IMR-90 (cell line): Measurements from ENCODE around the gene HASPIN. TPM values are rescaled to one million over a fixed set of nuclear protein-coding genes. Genes with fewer than 3 reads are reported as not detected.

Experiments
- ATAC-seq: fragments of 200-7000 bp; cut with Tn5 transposase; 2 replicates; pipeline ENCODE4 v1.9.1; 2020; ENCODE audit warnings: low read depth, mild to moderate bottlenecking, moderate library complexity
- BruUV-seq: library from RNA; stranded (reverse); fragments of 400-500 nt; replicated peaks from 2 replicates; lab custom pipeline; 2021; lab: Mats Ljungman, UMichigan
- CTCF ChIA-PET: fragments of 300-600 bp; formaldehyde crosslinking; extraction: SDS; loops from one replicate; lab custom pipeline; 2021; ENCODE audit warnings: antibody characterized with exemption; lab: Yijun Ruan, JAX
- POLR2A ChIA-PET: fragments of 300-600 bp; sonication (Branson Sonifier 250); formaldehyde crosslinking; loops from one replicate; lab custom pipeline; 2022; ENCODE audit warnings: antibody characterized with exemption; ENCODE audit not compliant: unreplicated experiment; lab: Charles Lee
- DNase-seq: peaks from one replicate; pipeline ENCODE4 v3.0.0; 2013
- H2AFZ ChIP-seq: replicated peaks from 2 replicates; pipeline ENCODE3; 2013; ENCODE audit warnings: low read length, mild to moderate bottlenecking; ENCODE audit not compliant: poor library complexity
- H2AK5ac ChIP-seq: 2 replicates; pipeline ENCODE4 v1.6.1; 2013; ENCODE audit warnings: low read depth, low read length, inconsistent platforms
- H2AK9ac ChIP-seq: replicated peaks from 2 replicates; pipeline ENCODE3; 2013; ENCODE audit warnings: mild to moderate bottlenecking, low read depth, low read length, moderate library complexity; ENCODE audit not compliant: poor library complexity
- H2BK120ac ChIP-seq: 2 replicates; pipeline ENCODE4 v1.6.1; 2013; ENCODE audit warnings: low read depth, low read length, inconsistent platforms
- H2BK15ac ChIP-seq: 3 replicates; pipeline ENCODE4 v1.6.1; 2013; ENCODE audit warnings: low read depth, low read length, inconsistent platforms
- H2BK20ac ChIP-seq: 2 replicates; pipeline ENCODE4 v1.6.1; 2013; ENCODE audit warnings: low read depth, mild to moderate bottlenecking, inconsistent platforms, low read length, moderate library complexity
- H2BK5ac ChIP-seq: 2 replicates; pipeline ENCODE4 v1.6.1; 2013; ENCODE audit warnings: mild to moderate bottlenecking, low read depth, low read length, inconsistent platforms; ENCODE audit not compliant: poor library complexity, severe bottlenecking
- H3K14ac ChIP-seq: replicated peaks from 2 replicates; pipeline ENCODE4 v1.6.1; 2013; ENCODE audit warnings: low read depth, low read length, inconsistent platforms
- H3K18ac ChIP-seq: 2 replicates; pipeline ENCODE4 v1.6.1; 2013; ENCODE audit warnings: low read depth, low read length, control low read depth
- H3K23ac ChIP-seq: 2 replicates; pipeline ENCODE4 v1.6.1; 2013; ENCODE audit warnings: low read depth, low read length, inconsistent platforms
- H3K27ac ChIP-seq: 2 replicates; pipeline ENCODE4 v1.5.1; 2013; ENCODE audit warnings: mild to moderate bottlenecking, control low read depth, low read length; ENCODE audit not compliant: insufficient read depth
- H3K27me3 ChIP-seq: 2 replicates; pipeline ENCODE4 v1.6.1; 2013; ENCODE audit warnings: low read length; ENCODE audit not compliant: control insufficient read depth, insufficient read depth
- H3K36me3 ChIP-seq: 2 replicates; pipeline ENCODE4 v1.6.1; 2013; ENCODE audit warnings: low read length, mixed read lengths; ENCODE audit not compliant: control insufficient read depth, insufficient read depth
- H3K4ac ChIP-seq: 2 replicates; pipeline ENCODE4 v1.6.1; 2013; ENCODE audit warnings: low read depth, low read length, inconsistent platforms
- H3K4me1 ChIP-seq: 2 replicates; pipeline ENCODE4 v1.6.1; 2013; ENCODE audit warnings: low read length, mixed read lengths; ENCODE audit not compliant: control insufficient read depth, insufficient read depth
- H3K4me2 ChIP-seq: 2 replicates; pipeline ENCODE4 v1.6.1; 2013; ENCODE audit warnings: low read depth, mild to moderate bottlenecking, control low read depth, low read length, moderate library complexity
- H3K4me3 ChIP-seq: 2 replicates; pipeline ENCODE4 v1.5.1; 2013; ENCODE audit warnings: low read depth, mild to moderate bottlenecking, control low read depth, low read length, moderate library complexity; ENCODE audit not compliant: insufficient read depth
- H3K56ac ChIP-seq: 2 replicates; pipeline ENCODE4 v1.6.1; 2013; ENCODE audit warnings: low read length, inconsistent platforms; ENCODE audit not compliant: insufficient read depth; ENCODE audit errors: extremely low read depth
- H3K79me1 ChIP-seq, 2 experiments: 2 replicates each; pipeline ENCODE4 v1.6.1; 2013; ENCODE audit warnings: low read length in 2 of 2, inconsistent platforms in 1 of 2, low read depth in 1 of 2
- H3K9ac ChIP-seq: 2 replicates; pipeline ENCODE4 v1.6.1; 2013; ENCODE audit warnings: low read depth, low read length, control low read depth
- H3K9me1 ChIP-seq: 2 replicates; pipeline ENCODE4 v1.6.1; 2013; ENCODE audit warnings: low read length, inconsistent platforms; ENCODE audit not compliant: insufficient read depth
- H3K9me3 ChIP-seq: 2 replicates; pipeline ENCODE4 v1.6.1; 2013; ENCODE audit warnings: low read length; ENCODE audit not compliant: control insufficient read depth, insufficient read depth
- H4K20me1 ChIP-seq: 2 replicates; pipeline ENCODE4 v1.6.1; 2013; ENCODE audit warnings: low read length, inconsistent platforms; ENCODE audit not compliant: insufficient read depth
- H4K5ac ChIP-seq: 2 replicates; pipeline ENCODE4 v1.6.1; 2013; ENCODE audit warnings: mild to moderate bottlenecking, low read depth, low read length, control low read depth
- H4K8ac ChIP-seq, 2 experiments: 2 replicates each; pipeline ENCODE4 v1.6.1; 2013; ENCODE audit warnings: low read depth in 2 of 2, low read length in 2 of 2, control low read depth in 1 of 2, inconsistent platforms in 1 of 2
- H4K91ac ChIP-seq: 2 replicates; pipeline ENCODE4 v1.6.1; 2013; ENCODE audit warnings: low read depth, low read length, inconsistent platforms; ENCODE audit not compliant: insufficient read depth
- BHLHE40 ChIP-seq: fragments of 150-350 bp; IDR thresholded peaks from 2 replicates; pipeline ENCODE4 v1.6.1; 2016; ENCODE audit warnings: mild to moderate bottlenecking, low read depth, low read length
- CEBPB ChIP-seq: IDR thresholded peaks from 2 replicates; pipeline ENCODE4 v1.6.1; 2012; ENCODE audit warnings: low read depth, low read length, improper control_type of control experiment
- NFE2L2 ChIP-seq: fragments of 150-350 bp; IDR thresholded peaks from 2 replicates; pipeline ENCODE4 v1.6.1; 2016; ENCODE audit warnings: low read depth, mild to moderate bottlenecking, low read length
- RAD21 ChIP-seq: IDR thresholded peaks from 2 replicates; pipeline ENCODE4 v1.6.1; 2012; ENCODE audit warnings: low read length, improper control_type of control experiment
- RCOR1 ChIP-seq: IDR thresholded peaks from 2 replicates; pipeline ENCODE4 v1.6.1; 2012; ENCODE audit warnings: mild to moderate bottlenecking, low read length, improper control_type of control experiment; ENCODE audit not compliant: insufficient replicate concordance
- WGBS, 2 experiments: methylation state at CpG; one replicate each; pipeline versions ENCODE4 v1.1.5 to v1.1.7; 2013; ENCODE audit warnings: missing lambda C conversion rate in 2 of 2; ENCODE audit not compliant: insufficient read length in 1 of 2; ENCODE audit errors: extremely low coverage in 2 of 2; 5-methylcytosine and 5-hydroxymethylcytosine counted together
- dilution Hi-C: fragments of 300-500 bp; cut with HindIII; formaldehyde crosslinking; loops from one replicate; pipeline ENCODE4 v1.14.3; 2018; ENCODE audit warnings: low sequenced_read_pairs; ENCODE audit not compliant: unreplicated experiment
- in situ Hi-C: fragments of 300-500 bp; cut with MboI; formaldehyde crosslinking; loops from 3 replicates; pipeline ENCODE4 v1.14.3; 2019; ENCODE audit warnings: low sequenced_read_pairs, inconsistent platforms, mixed read lengths
- intact Hi-C: fragments of 100-400 bp; cut with micrococcal nuclease; formaldehyde crosslinking; loops from 2 replicates; pipeline ENCODE4 v1.10.0; 2022
- polyA plus RNA-seq, 3 experiments: library from polyadenylated mRNA; depleted of rRNA; stranded (reverse); fragments of >200 nt; gene quantifications; 2 replicates each; pipeline ENCODE4 v1.2.3, GENCODE V29; 2012; ENCODE audit warnings: low replicate concordance in 1 of 3
- total RNA-seq: library from RNA; depleted of rRNA; stranded (reverse); fragments of >200 nt; gene quantifications from 2 replicates; pipeline ENCODE4 v1.2.3, GENCODE V29; 2012
- TF ChIP-seq, protein P1 (sequence below): fragments of 150-350 bp; IDR thresholded peaks from 2 replicates; pipeline ENCODE4 v1.6.1; 2016; ENCODE audit warnings: low read depth, mild to moderate bottlenecking, low read length, moderate library complexity, borderline replicate concordance

Gene HASPIN
- total and polyA plus RNA-seq, 2 of the 4 experiments (the other 2 are of a cell fraction) = 2.2 to 4.3 TPM

DNA sequence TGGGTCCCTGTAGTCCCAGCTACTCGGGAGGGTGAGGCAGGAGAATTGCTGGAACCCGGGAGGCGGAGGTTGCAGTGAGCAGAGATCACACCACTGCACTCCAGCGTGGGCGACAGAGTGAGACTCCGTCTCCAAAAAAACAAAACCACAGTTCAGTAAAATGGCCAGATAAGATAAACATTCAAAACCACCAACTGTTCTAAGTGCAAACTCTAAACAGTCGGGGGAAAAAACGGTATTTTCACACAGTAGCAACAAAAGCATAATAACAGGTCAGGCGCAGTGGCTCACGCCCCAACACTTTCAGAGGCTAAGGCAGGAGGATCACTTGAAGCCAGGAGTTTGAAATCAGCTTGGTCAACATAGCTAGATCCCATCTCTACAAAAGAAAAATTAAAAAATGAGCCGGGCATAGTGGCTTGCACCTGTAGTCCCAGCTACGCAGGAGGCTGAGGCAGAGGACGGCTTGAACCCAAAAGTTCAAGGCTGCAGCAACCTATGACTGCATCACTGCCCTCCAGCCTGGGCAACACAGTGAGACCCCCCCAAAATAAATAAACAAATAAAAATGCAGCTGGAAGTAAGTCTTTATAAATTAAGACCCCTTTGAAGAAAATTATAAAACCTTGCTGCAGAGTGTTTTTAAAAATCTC, 10.8 kb upstream of the HASPIN start:
- H2BK5ac ChIP-seq = no peak overlapping the region
- ATAC-seq (no peak), DNase-seq (no peak)
- no peak overlapping the region for H2AFZ ChIP-seq
- BruUV-seq = no TSS peak
- H3K56ac ChIP-seq = no peak overlapping the region
- H3K4ac ChIP-seq = no peak overlapping the region
- intact Hi-C loops (no loop called here), in situ Hi-C loops (no loop called here), dilution Hi-C loops (no loop called here)
- H4K5ac ChIP-seq = no peak overlapping the region
- no peak overlapping the region for H2BK20ac ChIP-seq
- no peaks in the 10 kb centered on the region for H3K9me1 ChIP-seq
- H3K9me3 ChIP-seq = no peaks in the 10 kb centered on the region
- no peak overlapping the region for H3K4me2 ChIP-seq
- no peak overlapping the region for H2AK5ac ChIP-seq
- peaks cover 36% of the 10 kb centered on the region for H3K36me3 ChIP-seq
- H3K18ac ChIP-seq = no peak overlapping the region
- H3K79me1 ChIP-seq = peaks cover 7 to 16% of the 10 kb centered on the region in 2 experiments; a peak in 3 of 4 replicates
- no peak overlapping the region for H4K8ac ChIP-seq
- no peak for TF ChIP-seq RAD21
- TF ChIP-seq CEBPB = no peak
- TF ChIP-seq, protein P1, sequence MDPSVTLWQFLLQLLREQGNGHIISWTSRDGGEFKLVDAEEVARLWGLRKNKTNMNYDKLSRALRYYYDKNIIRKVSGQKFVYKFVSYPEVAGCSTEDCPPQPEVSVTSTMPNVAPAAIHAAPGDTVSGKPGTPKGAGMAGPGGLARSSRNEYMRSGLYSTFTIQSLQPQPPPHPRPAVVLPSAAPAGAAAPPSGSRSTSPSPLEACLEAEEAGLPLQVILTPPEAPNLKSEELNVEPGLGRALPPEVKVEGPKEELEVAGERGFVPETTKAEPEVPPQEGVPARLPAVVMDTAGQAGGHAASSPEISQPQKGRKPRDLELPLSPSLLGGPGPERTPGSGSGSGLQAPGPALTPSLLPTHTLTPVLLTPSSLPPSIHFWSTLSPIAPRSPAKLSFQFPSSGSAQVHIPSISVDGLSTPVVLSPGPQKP = no peak
- no peak for TF ChIP-seq NFE2L2
- no peak for TF ChIP-seq BHLHE40
- no peak for TF ChIP-seq RCOR1
- peaks cover 3% of the 10 kb centered on the region for H3K4me1 ChIP-seq
- no peak overlapping the region for H3K27ac ChIP-seq
- no peak overlapping the region for H3K14ac ChIP-seq
- no peak overlapping the region for H4K91ac ChIP-seq
- H3K27me3 ChIP-seq = no peaks in the 10 kb centered on the region
- 48% methylated on average over 3 of the region's 13 CpGs; no CpG with 5 or more reads in 1 of the 2 experiments for WGBS, 2 experiments
- H2AK9ac ChIP-seq = no peak overlapping the region
- H2BK120ac ChIP-seq = no peak overlapping the region
- H3K23ac ChIP-seq = no peak overlapping the region
- H2BK15ac ChIP-seq = no peak overlapping the region
- no peak overlapping the region for H3K9ac ChIP-seq
- CTCF ChIA-PET = no interaction called here
- H4K20me1 ChIP-seq = no peaks in the 10 kb centered on the region
- H3K4me3 ChIP-seq = no peak overlapping the region
- POLR2A ChIA-PET = no interaction called here
